WTC11 (cell line): ENCODE results near the gene SNX9.

Experiments used
- CTCF ChIP-seq: fragments of 200-600 bp; IDR thresholded peaks from 2 replicates; pipeline ENCODE4 v1.8.0; 2022; ENCODE audit warnings: antibody characterized with exemption
- NFYB ChIP-seq: sonication (generic); formaldehyde crosslinking; conservative IDR thresholded peaks from 2 replicates; pipeline ENCODE4 v1.8.0; 2022; ENCODE audit warnings: low read depth, missing genetic modification reagents

DNA sequence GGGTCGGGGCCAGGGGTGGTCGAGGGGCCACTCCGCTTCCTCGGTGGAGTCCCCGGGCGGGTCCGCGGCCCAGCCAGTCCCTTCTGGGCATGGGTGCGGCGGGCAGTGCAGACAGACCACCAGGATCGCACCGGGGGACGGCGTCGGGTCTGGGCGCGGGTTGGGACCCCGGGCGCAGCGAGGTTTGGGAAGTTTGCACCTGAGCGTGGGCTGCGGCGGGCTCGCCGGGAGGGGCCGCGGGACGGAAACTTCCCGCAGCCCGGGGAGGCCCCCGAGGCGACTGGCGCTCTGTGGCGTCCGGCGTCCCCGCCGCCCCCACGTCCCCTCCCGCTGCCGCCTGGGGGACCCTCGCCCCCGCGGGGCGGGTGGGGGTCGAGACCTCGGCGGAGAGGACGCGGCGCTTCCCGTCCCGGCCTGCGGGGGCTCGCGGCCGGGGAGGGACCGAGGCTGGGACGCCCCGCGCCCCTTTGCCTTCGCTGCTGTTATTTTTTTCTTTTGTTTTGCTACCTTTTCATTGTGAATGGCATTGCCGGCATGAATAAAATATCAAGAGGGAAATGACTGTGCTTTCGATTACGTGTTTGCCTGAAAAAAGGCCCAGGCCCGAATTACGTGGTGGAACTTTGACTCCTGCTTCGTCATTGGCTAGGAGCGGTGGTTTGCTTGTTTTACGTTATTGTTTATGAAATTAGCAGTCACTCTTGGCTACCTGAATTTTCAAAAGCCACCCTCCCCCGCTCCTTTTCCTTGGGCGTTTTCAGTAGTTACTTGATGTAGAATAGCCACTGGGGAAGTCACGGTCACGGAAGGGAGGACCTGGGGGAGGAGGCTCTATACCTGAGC is 703 bp downstream of the SNX9 start:
- TF ChIP-seq CTCF, result no peak
- TF ChIP-seq NFYB, result no peak
